GM18907 (cell line): ENCODE results near the gene PMFBP1.
A peak's percentile ranks its signal among the peaks of the same experiment; 100 is the strongest.
"Not testable (repeated sequence)": the region's sequence is repeated elsewhere in the genome, so short reads cannot be mapped to it uniquely, and the experiment has no call there.

Experiments used
- ATAC-seq: cut with Tn5 transposase; IDR thresholded peaks from one replicate; pipeline ENCODE4 v1.9.1; 2021; ENCODE audit warnings: mild to moderate bottlenecking, moderate library complexity; ENCODE audit not compliant: unreplicated experiment

Gene PMFBP1

DNA sequence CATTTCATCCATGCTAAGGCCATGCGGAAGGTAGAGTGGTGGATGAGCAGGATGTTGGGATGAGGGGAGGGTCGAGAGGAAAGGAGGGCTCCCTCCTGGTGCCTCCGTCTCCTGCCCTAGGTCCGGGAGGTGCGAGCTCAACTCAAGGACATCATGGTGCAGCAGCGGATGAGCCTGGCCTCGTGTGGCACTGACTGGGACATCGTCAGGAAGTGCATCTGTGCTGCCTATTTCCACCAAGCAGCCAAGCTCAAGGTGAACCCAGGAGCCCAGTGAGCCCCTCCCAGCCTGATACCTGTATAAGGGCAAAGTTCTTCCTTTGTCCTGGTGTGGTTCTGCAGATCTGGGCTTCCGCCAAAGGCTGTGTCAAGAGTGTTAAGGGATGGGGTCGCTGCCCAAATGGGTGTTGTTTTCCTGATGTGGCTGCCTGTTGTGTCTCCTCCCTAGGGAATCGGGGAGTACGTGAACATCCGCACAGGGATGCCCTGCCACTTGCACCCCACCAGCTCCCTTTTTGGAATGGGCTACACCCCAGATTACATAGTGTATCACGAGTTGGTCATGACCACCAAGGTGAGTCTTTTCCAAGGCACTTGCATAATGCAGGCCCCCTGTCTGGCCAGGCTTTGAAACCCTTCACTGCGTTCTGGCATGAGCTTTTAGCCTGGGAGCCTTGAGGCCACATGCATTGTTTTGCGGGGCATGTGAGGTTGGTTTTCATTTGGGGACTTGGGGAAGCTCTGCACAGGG is 63.4 kb downstream of the PMFBP1 start:
- ATAC-seq, result no peak

GRCh38 chr16:72107371-72107770 is 64.6 kb downstream of the PMFBP1 start:
- ATAC-seq, result no peak

- no peak for ATAC-seq
Observed at GRCh38 chr16:72105978-72106377, 66.0 kb downstream of the PMFBP1 start.

GRCh38 chr16:72104905-72105304 is 67.0 kb downstream of the PMFBP1 start:
- no peak for ATAC-seq

GRCh38 chr16:72101195-72101594 is 70.8 kb downstream of the PMFBP1 start:
- no peak for ATAC-seq

- ATAC-seq, result peak; percentile 74
Observed at GRCh38 chr16:72099377-72099818, 72.6 kb downstream of the PMFBP1 start.

DNA sequence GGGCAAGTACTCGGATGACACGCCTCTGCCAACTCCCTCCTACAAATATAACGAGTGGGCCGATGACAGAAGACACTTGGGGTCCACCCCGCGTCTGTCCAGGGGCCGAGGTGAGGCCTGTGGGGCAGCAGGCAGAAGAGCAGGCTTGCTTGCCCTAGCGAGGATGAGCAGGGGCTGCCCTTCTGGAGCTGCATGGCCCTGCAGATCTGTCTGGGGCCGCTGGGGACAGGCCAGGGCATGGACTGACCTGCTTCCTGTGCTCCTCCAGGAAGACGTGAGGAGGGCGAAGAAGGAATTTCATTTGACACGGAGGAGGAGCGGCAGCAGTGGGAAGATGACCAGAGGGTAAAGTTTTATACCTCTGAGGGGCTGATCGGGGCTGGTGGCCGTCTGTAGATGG is 73.0 kb downstream of the PMFBP1 start:
- ATAC-seq, result no peak

DNA sequence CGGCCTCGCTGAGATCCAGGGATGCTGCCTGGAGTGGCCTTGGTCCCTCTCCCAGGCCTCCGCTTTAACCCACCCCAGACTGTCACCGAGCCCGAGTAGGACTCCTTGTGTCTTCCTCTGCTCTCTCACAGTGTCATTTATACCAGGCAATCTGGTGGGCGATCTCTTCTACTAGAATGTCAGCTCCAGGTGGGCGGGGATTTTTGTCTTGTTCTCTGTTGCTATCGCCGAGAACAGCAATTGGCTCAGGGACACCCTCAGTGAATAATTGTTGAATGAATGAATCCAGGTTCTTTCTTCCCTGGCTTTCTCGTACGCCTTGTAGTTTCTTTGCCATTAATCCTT is 77.7 kb downstream of the PMFBP1 start:
- no peak for ATAC-seq

GRCh38 chr16:72093448-72094265 is 78.3 kb downstream of the PMFBP1 start, which contains the start of the genes DHX38 and TXNL4B:
TSS of gene DHX38 (plus strand) at chr16:72093847. CDS start at chr16:72096158, 2,311 bp downstream.
TSS of gene TXNL4B (minus strand) at chr16:72093620. CDS start at chr16:72090749, 2,871 bp downstream.
- peak; percentile 99 for ATAC-seq

DNA sequence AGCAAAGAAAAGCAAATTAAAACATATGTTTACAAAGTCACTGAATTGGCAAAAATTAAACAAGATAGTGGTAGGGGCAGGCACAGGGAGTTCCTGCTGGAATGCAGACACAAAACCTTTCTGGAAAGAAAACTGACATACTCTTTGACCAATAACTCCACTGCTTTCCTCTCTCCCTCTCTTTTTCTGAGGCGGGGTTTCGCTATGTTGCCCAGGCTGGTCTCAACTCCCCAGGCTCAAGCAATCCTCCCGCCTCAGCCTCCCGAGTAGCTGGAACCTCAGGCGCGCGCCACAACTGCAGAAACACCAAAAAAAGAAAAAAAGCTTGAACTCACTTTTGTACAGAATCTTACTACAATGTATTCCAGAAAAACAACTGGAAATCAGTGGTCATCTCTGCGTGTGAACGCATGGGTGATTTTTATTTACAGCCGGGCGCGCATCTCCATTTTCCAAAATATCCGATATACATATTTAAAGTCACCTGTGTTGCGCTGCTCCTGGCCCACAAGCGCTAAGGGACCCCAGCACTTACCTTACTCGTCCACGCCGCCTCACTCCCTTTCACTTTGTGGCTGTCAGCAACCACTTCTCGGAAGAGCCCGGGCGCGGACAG is 79.0 kb downstream of the PMFBP1 start:
- no peak for ATAC-seq

- no peak for ATAC-seq
Observed at GRCh38 chr16:72091217-72091616, 80.7 kb downstream of the PMFBP1 start.

DNA sequence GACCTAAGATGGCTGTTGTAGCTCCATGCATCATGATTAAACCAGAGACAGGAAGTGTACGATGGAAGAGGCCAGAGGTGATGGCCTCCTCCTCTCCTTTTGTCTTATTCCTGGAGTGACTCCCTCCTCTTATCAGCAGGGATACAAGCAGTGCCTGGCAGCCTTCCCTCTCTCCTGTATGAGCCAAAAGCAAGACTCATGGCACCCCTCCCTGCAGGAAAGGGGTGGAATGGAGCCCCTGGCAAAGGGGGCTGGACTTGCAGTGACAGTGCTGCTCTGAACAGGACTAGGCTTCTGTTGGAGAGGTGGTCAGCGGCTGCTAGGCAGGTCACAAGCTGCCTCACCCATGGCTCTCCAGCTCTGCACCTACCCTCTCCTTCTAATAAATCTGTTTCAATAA is 87.0 kb downstream of the PMFBP1 start:
- ATAC-seq, result no peak

DNA sequence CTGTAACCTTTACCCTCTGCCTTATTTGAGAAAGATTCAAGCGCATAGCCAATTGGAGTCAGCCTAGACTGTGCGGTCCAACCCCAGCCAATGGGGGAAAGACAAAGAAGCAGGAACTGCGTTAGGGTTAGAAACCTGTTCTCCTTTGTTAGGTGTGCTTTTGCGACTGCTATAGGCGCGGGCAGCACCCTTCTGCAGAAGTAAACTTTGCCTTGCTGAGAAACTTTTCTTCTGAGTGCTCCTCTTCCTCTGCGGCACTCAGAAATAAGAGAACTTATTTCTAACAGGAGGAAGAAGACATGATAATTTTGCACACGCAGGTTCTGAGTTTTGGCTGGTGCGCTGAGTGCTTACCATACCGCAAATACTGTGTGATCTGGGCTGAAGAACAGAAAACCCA is 87.5 kb downstream of the PMFBP1 start:
- no peak for ATAC-seq

DNA sequence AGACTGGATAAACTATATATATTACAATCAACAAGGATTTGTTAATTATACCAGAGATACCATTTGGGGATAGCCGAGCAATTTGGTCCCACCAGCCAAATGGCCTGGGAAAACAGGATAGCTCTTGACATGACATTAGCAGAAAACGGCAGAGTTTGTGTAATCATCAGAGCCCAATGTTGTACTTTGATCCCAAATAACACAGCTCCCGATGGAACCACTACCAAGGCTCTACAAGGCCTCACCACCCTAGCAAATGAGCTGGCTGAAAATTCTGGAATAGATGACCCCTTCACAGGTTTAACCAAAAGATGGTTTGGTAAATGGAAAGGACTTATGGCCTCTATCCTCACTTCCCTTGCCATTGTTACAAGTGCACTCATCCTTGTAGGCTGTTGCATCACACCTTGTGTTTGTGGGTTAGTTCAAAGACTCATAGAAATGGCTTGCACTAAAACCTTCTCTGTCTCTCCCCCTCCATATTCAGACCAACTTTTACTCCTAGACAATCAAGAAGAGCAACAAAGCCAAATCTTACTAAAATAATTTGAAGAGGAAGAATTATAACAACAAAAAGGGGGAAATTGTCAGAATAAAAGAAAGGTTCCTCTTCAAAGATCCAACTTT is 88.1 kb downstream of the PMFBP1 start:
- no peak for ATAC-seq

DNA sequence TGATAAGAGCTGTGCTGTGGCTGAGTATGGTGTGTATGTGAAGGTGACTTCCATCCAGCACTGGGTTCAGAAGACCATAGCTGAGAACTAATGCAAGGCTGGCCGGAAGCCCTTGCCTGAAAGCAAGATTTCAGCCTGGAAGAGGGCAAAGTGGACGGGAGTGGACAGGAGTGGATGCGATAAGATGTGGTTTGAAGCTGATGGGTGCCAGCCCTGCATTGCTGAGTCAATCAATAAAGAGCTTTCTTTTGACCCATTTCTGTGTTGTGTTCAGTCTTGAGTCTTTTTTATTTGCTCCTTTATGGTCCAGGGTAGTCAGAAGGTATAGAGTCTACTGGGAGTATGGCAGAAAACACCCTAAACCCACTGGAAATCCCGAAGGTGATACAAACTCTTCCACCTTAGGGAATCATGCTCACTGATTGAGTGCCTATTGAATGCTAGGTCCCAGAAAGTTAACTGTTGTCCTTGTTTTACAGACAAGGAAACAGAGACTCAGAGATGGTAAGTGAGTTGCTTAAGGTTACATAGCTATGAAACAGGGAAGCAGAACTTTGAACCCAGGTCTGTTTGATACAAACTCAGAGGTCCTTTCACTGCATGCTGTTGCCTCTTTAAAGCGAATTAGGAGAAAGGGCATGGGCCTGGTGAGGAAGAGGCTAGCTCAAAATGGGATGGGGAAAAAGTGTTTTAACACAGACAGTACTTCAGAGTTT is 94.8 kb downstream of the PMFBP1 start:
- ATAC-seq, result not testable (repeated sequence)

- ATAC-seq, result not testable (repeated sequence)
Observed at GRCh38 chr16:72075067-72075466, 96.9 kb downstream of the PMFBP1 start.

GRCh38 chr16:72073560-72074230 is 98.3 kb downstream of the PMFBP1 start:
- no peak for ATAC-seq

GRCh38 chr16:72072514-72073342 is 99.2 kb downstream of the PMFBP1 start:
- no peak for ATAC-seq
